ENCODE data around the gene GPC3. TPM values are rescaled to one million over a fixed set of nuclear protein-coding genes. Genes with fewer than 3 reads are reported as not detected.
"Not testable (repeated sequence)": the region's sequence is repeated elsewhere in the genome, so short reads cannot be mapped to it uniquely, and the experiment has no call there.

GPC3 gene
- total RNA-seq, 2 experiments from 2014 or later: 0.58 to 0.63 TPM

DNA sequence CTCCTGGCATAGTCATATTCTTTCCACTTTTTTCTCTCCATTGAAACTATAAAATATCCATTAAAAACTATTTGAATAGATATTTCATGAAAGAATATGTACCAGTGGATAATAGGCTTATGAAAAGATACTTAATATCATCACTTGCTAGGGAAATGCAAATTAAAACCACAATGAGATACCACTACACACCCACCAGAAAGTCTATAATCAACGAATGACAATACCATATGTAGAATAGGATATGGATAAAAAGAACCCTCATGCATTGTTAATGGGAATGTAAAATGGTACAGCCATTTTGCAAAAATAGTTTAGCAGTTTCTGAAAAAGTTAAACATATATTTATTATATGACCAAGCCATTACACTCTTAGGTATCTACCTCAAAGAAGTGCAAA is 351.4 kb downstream of the GPC3 start:
- no peaks in the 10 kb centered on the region for H3K9me3 Mint-ChIP-seq
- no peak overlapping the region for H3K4me3 Mint-ChIP-seq
- CTCF ChIA-PET: no interaction called here
- H3K27ac Mint-ChIP-seq: no peak overlapping the region
- TF ChIP-seq, protein P1, sequence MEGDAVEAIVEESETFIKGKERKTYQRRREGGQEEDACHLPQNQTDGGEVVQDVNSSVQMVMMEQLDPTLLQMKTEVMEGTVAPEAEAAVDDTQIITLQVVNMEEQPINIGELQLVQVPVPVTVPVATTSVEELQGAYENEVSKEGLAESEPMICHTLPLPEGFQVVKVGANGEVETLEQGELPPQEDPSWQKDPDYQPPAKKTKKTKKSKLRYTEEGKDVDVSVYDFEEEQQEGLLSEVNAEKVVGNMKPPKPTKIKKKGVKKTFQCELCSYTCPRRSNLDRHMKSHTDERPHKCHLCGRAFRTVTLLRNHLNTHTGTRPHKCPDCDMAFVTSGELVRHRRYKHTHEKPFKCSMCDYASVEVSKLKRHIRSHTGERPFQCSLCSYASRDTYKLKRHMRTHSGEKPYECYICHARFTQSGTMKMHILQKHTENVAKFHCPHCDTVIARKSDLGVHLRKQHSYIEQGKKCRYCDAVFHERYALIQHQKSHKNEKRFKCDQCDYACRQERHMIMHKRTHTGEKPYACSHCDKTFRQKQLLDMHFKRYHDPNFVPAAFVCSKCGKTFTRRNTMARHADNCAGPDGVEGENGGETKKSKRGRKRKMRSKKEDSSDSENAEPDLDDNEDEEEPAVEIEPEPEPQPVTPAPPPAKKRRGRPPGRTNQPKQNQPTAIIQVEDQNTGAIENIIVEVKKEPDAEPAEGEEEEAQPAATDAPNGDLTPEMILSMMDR (IDR thresholded peaks at IDR 0.05): no peak
- H3K27me3 Mint-ChIP-seq: no peaks in the 10 kb centered on the region
- ATAC-seq: no peak
- POLR2A ChIA-PET: no interaction called here
- no peaks in the 10 kb centered on the region for H3K36me3 Mint-ChIP-seq (ENCODE audit: low read depth)
- H3K4me1 Mint-ChIP-seq (ENCODE audit: low read depth): no peaks in the 10 kb centered on the region
- DNase-seq: no peak
- intact Hi-C loops (cut with micrococcal nuclease): no loop called here

DNA sequence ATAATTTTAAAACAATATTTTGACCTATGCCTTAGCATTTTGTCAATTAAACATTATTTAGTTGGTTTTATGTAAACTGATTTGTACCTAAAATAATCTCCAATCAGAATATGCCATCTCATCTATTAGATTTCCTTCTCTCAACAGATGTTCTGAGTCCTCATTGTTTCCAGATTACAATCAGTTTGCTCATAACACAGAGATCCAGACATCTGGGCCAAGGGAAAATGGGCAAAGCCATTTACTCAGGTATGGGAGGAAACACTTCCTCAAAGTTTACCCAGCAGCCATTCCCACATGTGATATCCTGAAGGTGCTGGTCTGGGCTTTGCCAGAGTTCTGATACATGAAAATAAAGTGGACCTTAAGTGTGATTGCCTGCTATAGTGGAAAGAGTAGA is 352.2 kb downstream of the GPC3 start:
- TF ChIP-seq, protein P1 (IDR thresholded peaks at IDR 0.05): no peak
- no peaks in the 10 kb centered on the region for H3K9me3 Mint-ChIP-seq
- H3K27ac Mint-ChIP-seq: no peak overlapping the region
- H3K36me3 Mint-ChIP-seq (ENCODE audit: low read depth): no peaks in the 10 kb centered on the region
- DNase-seq: no peak
- ChIA-PET CTCF (no interaction called here), POLR2A (no interaction called here)
- H3K4me3 Mint-ChIP-seq: no peak overlapping the region
- H3K27me3 Mint-ChIP-seq: no peaks in the 10 kb centered on the region
- no peaks in the 10 kb centered on the region for H3K4me1 Mint-ChIP-seq (ENCODE audit: low read depth)
- intact Hi-C loops (cut with micrococcal nuclease): no loop called here
- no peak for ATAC-seq

DNA sequence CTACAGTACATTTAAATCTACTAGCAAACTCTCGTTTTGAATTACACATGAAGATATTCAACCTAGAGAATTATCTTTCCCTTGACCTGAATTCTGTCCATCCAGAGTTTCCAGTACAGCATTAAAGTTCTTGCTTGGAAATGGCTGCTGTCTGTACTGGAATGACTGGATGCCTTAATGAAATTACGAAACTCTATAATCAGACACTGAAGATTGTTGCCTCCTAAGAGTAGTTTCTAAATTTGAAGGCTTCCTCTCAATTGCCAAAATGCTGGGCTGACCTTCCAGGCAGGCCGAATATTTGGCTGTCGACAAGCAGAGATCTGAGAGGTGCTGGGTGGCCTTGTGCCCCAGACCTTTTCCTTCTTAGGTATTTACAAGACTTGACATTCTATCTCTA is 355.0 kb downstream of the GPC3 start:
- intact Hi-C loops (cut with micrococcal nuclease): no loop called here
- no peak for ATAC-seq
- Mint-ChIP-seq H3K27me3 (no peaks in the 10 kb centered on the region), H3K4me1 (ENCODE audit: low read depth) (no peaks in the 10 kb centered on the region), H3K4me3 (no peak overlapping the region), H3K9me3 (no peaks in the 10 kb centered on the region), H3K27ac (no peak overlapping the region), H3K36me3 (ENCODE audit: low read depth) (no peaks in the 10 kb centered on the region)
- ChIA-PET POLR2A (no interaction called here), CTCF (no interaction called here)
- no peak for DNase-seq
- TF ChIP-seq, protein P1 (IDR thresholded peaks at IDR 0.05): no peak

DNA sequence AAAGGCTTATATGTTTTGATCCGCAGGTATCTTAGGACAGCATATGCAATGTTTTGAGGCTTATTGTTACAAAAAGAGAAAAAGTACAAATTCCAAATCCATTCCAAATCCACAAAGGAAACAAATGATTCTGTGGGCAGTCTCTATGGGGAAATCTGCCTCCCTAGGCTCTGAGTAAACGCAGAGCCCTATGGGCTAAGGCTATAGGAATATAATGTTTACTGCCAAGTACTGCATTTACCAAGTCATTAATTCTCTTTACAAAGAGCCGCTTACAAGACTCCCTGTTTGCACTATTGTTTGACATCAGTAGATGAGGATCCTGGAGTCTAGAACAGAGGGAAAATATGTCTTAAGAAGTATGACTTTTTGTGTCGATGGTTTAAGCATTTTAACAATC is 357.7 kb downstream of the GPC3 start:
- no peak overlapping the region for H3K4me3 Mint-ChIP-seq
- DNase-seq (no peak), ATAC-seq (no peak)
- H3K4me1 Mint-ChIP-seq (ENCODE audit: low read depth): no peaks in the 10 kb centered on the region
- H3K27me3 Mint-ChIP-seq: no peaks in the 10 kb centered on the region
- TF ChIP-seq, protein P1 (IDR thresholded peaks at IDR 0.05): no peak
- intact Hi-C loops (cut with micrococcal nuclease): no loop called here
- no peaks in the 10 kb centered on the region for H3K9me3 Mint-ChIP-seq
- POLR2A ChIA-PET: no interaction called here
- H3K36me3 Mint-ChIP-seq (ENCODE audit: low read depth): no peaks in the 10 kb centered on the region
- H3K27ac Mint-ChIP-seq: no peak overlapping the region
- CTCF ChIA-PET: no interaction called here

DNA sequence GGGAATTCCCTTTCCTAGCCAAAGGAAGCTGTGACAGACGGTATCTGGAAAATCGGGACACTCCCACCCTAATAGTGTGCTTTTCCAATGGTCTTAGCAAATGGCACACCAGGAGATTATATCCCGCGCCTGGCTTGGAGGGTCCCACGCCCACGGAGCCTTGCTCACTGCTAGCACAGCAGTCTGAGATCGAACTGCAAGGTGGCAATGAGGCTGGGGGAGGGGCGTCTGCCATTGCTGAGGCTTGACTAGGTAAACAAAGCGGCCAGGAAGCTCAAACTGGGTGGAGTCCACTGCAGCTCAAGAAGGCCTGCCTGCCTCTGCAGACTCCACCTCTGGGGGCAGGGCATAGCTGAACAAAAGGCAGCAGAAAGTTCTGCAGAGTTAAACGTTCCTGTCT is 364.0 kb downstream of the GPC3 start:
- H3K27ac Mint-ChIP-seq; ATAC-seq; H3K27me3 Mint-ChIP-seq; H3K9me3 Mint-ChIP-seq; H3K4me1 Mint-ChIP-seq (ENCODE audit: low read depth); intact Hi-C loops (cut with micrococcal nuclease); DNase-seq; H3K36me3 Mint-ChIP-seq (ENCODE audit: low read depth); CTCF ChIA-PET; POLR2A ChIA-PET; H3K4me3 Mint-ChIP-seq: not testable (repeated sequence)

DNA sequence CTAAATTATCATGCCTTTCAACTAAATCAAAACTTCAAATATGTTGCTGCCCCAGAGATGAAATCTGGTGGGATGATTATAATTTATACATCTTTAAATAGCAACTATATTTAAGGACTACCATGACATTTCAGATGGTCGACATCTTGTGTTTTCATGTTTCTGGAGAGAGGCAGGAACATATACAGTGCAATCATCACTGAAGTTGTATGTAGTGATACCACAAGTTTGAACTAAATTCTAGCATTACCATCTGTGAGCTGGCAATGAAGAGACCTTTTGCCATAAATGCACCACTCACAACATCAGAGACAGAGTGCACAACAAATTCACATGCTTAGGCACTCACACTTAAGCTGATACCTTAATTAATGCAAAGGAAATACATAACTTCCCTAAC is 373.7 kb downstream of the GPC3 start:
- peaks cover 6% of the 10 kb centered on the region for H3K9me3 Mint-ChIP-seq
- ATAC-seq: no peak
- no peaks in the 10 kb centered on the region for H3K4me1 Mint-ChIP-seq (ENCODE audit: low read depth)
- no peaks in the 10 kb centered on the region for H3K27me3 Mint-ChIP-seq
- ChIA-PET POLR2A (no interaction called here), CTCF (no interaction called here)
- H3K27ac Mint-ChIP-seq: no peak overlapping the region
- no peak overlapping the region for H3K4me3 Mint-ChIP-seq
- intact Hi-C loops (cut with micrococcal nuclease): no loop called here
- H3K36me3 Mint-ChIP-seq (ENCODE audit: low read depth): no peaks in the 10 kb centered on the region
- no peak for DNase-seq
- TF ChIP-seq, protein P1 (IDR thresholded peaks at IDR 0.05): no peak

All from activated CD8-positive, alpha-beta T cell treated with anti-CD3 and anti-CD28 coated beads for 36 hours (primary cell).